IMR-90 (cell line): ENCODE measurements around the gene CENPP. TPM values are rescaled to one million over a fixed set of nuclear protein-coding genes. Genes with fewer than 3 reads are reported as not detected.

Experiments used
- ATAC-seq: fragments of 200-7000 bp; cut with Tn5 transposase; 2 replicates; pipeline ENCODE4 v1.9.1; 2020; ENCODE audit warnings: low read depth, mild to moderate bottlenecking, moderate library complexity
- BruUV-seq: library from RNA; stranded (reverse); fragments of 400-500 nt; replicated peaks from 2 replicates; lab custom pipeline; 2021; lab: Mats Ljungman, UMichigan
- CTCF ChIA-PET: fragments of 300-600 bp; formaldehyde crosslinking; extraction: SDS; loops from one replicate; lab custom pipeline; 2021; ENCODE audit warnings: antibody characterized with exemption; lab: Yijun Ruan, JAX
- POLR2A ChIA-PET: fragments of 300-600 bp; sonication (Branson Sonifier 250); formaldehyde crosslinking; loops from one replicate; lab custom pipeline; 2022; ENCODE audit warnings: antibody characterized with exemption; ENCODE audit not compliant: unreplicated experiment; lab: Charles Lee
- DNase-seq: peaks from one replicate; pipeline ENCODE4 v3.0.0; 2013
- H2AFZ ChIP-seq: replicated peaks from 2 replicates; pipeline ENCODE3; 2013; ENCODE audit warnings: low read length, mild to moderate bottlenecking; ENCODE audit not compliant: poor library complexity
- H2AK5ac ChIP-seq: 2 replicates; pipeline ENCODE4 v1.6.1; 2013; ENCODE audit warnings: low read depth, low read length, inconsistent platforms
- H2AK9ac ChIP-seq: replicated peaks from 2 replicates; pipeline ENCODE3; 2013; ENCODE audit warnings: mild to moderate bottlenecking, low read depth, low read length, moderate library complexity; ENCODE audit not compliant: poor library complexity
- H2BK120ac ChIP-seq: 2 replicates; pipeline ENCODE4 v1.6.1; 2013; ENCODE audit warnings: low read depth, low read length, inconsistent platforms
- H2BK15ac ChIP-seq: 3 replicates; pipeline ENCODE4 v1.6.1; 2013; ENCODE audit warnings: low read depth, low read length, inconsistent platforms
- H2BK20ac ChIP-seq: 2 replicates; pipeline ENCODE4 v1.6.1; 2013; ENCODE audit warnings: low read depth, mild to moderate bottlenecking, inconsistent platforms, low read length, moderate library complexity
- H2BK5ac ChIP-seq: 2 replicates; pipeline ENCODE4 v1.6.1; 2013; ENCODE audit warnings: mild to moderate bottlenecking, low read depth, low read length, inconsistent platforms; ENCODE audit not compliant: poor library complexity, severe bottlenecking
- H3K14ac ChIP-seq: replicated peaks from 2 replicates; pipeline ENCODE4 v1.6.1; 2013; ENCODE audit warnings: low read depth, low read length, inconsistent platforms
- H3K18ac ChIP-seq: 2 replicates; pipeline ENCODE4 v1.6.1; 2013; ENCODE audit warnings: low read depth, low read length, control low read depth
- H3K23ac ChIP-seq: 2 replicates; pipeline ENCODE4 v1.6.1; 2013; ENCODE audit warnings: low read depth, low read length, inconsistent platforms
- H3K27ac ChIP-seq: 2 replicates; pipeline ENCODE4 v1.5.1; 2013; ENCODE audit warnings: mild to moderate bottlenecking, control low read depth, low read length; ENCODE audit not compliant: insufficient read depth
- H3K27me3 ChIP-seq: 2 replicates; pipeline ENCODE4 v1.6.1; 2013; ENCODE audit warnings: low read length; ENCODE audit not compliant: control insufficient read depth, insufficient read depth
- H3K36me3 ChIP-seq: 2 replicates; pipeline ENCODE4 v1.6.1; 2013; ENCODE audit warnings: low read length, mixed read lengths; ENCODE audit not compliant: control insufficient read depth, insufficient read depth
- H3K4ac ChIP-seq: 2 replicates; pipeline ENCODE4 v1.6.1; 2013; ENCODE audit warnings: low read depth, low read length, inconsistent platforms
- H3K4me1 ChIP-seq: 2 replicates; pipeline ENCODE4 v1.6.1; 2013; ENCODE audit warnings: low read length, mixed read lengths; ENCODE audit not compliant: control insufficient read depth, insufficient read depth
- H3K4me2 ChIP-seq: 2 replicates; pipeline ENCODE4 v1.6.1; 2013; ENCODE audit warnings: low read depth, mild to moderate bottlenecking, control low read depth, low read length, moderate library complexity
- H3K4me3 ChIP-seq: 2 replicates; pipeline ENCODE4 v1.5.1; 2013; ENCODE audit warnings: low read depth, mild to moderate bottlenecking, control low read depth, low read length, moderate library complexity; ENCODE audit not compliant: insufficient read depth
- H3K56ac ChIP-seq: 2 replicates; pipeline ENCODE4 v1.6.1; 2013; ENCODE audit warnings: low read length, inconsistent platforms; ENCODE audit not compliant: insufficient read depth; ENCODE audit errors: extremely low read depth
- H3K79me1 ChIP-seq, 2 experiments: 2 replicates each; pipeline ENCODE4 v1.6.1; 2013; ENCODE audit warnings: low read length in 2 of 2, inconsistent platforms in 1 of 2, low read depth in 1 of 2
- H3K9ac ChIP-seq: 2 replicates; pipeline ENCODE4 v1.6.1; 2013; ENCODE audit warnings: low read depth, low read length, control low read depth
- H3K9me1 ChIP-seq: 2 replicates; pipeline ENCODE4 v1.6.1; 2013; ENCODE audit warnings: low read length, inconsistent platforms; ENCODE audit not compliant: insufficient read depth
- H3K9me3 ChIP-seq: 2 replicates; pipeline ENCODE4 v1.6.1; 2013; ENCODE audit warnings: low read length; ENCODE audit not compliant: control insufficient read depth, insufficient read depth
- H4K20me1 ChIP-seq: 2 replicates; pipeline ENCODE4 v1.6.1; 2013; ENCODE audit warnings: low read length, inconsistent platforms; ENCODE audit not compliant: insufficient read depth
- H4K5ac ChIP-seq: 2 replicates; pipeline ENCODE4 v1.6.1; 2013; ENCODE audit warnings: mild to moderate bottlenecking, low read depth, low read length, control low read depth
- H4K8ac ChIP-seq, 2 experiments: 2 replicates each; pipeline ENCODE4 v1.6.1; 2013; ENCODE audit warnings: low read depth in 2 of 2, low read length in 2 of 2, control low read depth in 1 of 2, inconsistent platforms in 1 of 2
- H4K91ac ChIP-seq: 2 replicates; pipeline ENCODE4 v1.6.1; 2013; ENCODE audit warnings: low read depth, low read length, inconsistent platforms; ENCODE audit not compliant: insufficient read depth
- CEBPB ChIP-seq: IDR thresholded peaks from 2 replicates; pipeline ENCODE4 v1.6.1; 2012; ENCODE audit warnings: low read depth, low read length, improper control_type of control experiment
- CHD1 ChIP-seq: IDR thresholded peaks from 2 replicates; pipeline ENCODE4 v1.6.1; 2012; ENCODE audit warnings: low read depth, low read length, improper control_type of control experiment
- FOS ChIP-seq: fragments of 150-350 bp; IDR thresholded peaks from 2 replicates; pipeline ENCODE4 v1.6.1; 2016; ENCODE audit warnings: low read depth, low read length
- MAFK ChIP-seq: IDR thresholded peaks from 2 replicates; pipeline ENCODE4 v1.6.1; 2012; ENCODE audit warnings: low read depth, low read length, improper control_type of control experiment
- MAZ ChIP-seq: IDR thresholded peaks from 2 replicates; pipeline ENCODE4 v1.6.1; 2012; ENCODE audit warnings: low read depth, mild to moderate bottlenecking, low read length, improper control_type of control experiment, moderate library complexity, borderline replicate concordance
- MXI1 ChIP-seq: IDR thresholded peaks from 2 replicates; pipeline ENCODE4 v1.6.1; 2012; ENCODE audit warnings: low read depth, mild to moderate bottlenecking, low read length, moderate library complexity, borderline replicate concordance
- POLR2A ChIP-seq: IDR thresholded peaks from 2 replicates; pipeline ENCODE4 v1.6.1; 2012; ENCODE audit warnings: mild to moderate bottlenecking, low read depth, low read length
- RFX5 ChIP-seq: IDR thresholded peaks from 2 replicates; pipeline ENCODE4 v1.8.0; 2012; ENCODE audit warnings: low read depth, mild to moderate bottlenecking, low read length, moderate library complexity
- USF2 ChIP-seq: fragments of 150-350 bp; IDR thresholded peaks from 2 replicates; pipeline ENCODE4 v1.6.1; 2017; ENCODE audit warnings: mild to moderate bottlenecking, antibody characterized with exemption, low read length, low read depth
- WGBS, 2 experiments: methylation state at CpG; one replicate each; pipeline versions ENCODE4 v1.1.5 to v1.1.7; 2013; ENCODE audit warnings: missing lambda C conversion rate in 2 of 2; ENCODE audit not compliant: insufficient read length in 1 of 2; ENCODE audit errors: extremely low coverage in 2 of 2; 5-methylcytosine and 5-hydroxymethylcytosine counted together
- dilution Hi-C: fragments of 300-500 bp; cut with HindIII; formaldehyde crosslinking; loops from one replicate; pipeline ENCODE4 v1.14.3; 2018; ENCODE audit warnings: low sequenced_read_pairs; ENCODE audit not compliant: unreplicated experiment
- in situ Hi-C: fragments of 300-500 bp; cut with MboI; formaldehyde crosslinking; loops from 3 replicates; pipeline ENCODE4 v1.14.3; 2019; ENCODE audit warnings: low sequenced_read_pairs, inconsistent platforms, mixed read lengths
- intact Hi-C: fragments of 100-400 bp; cut with micrococcal nuclease; formaldehyde crosslinking; loops from 2 replicates; pipeline ENCODE4 v1.10.0; 2022
- polyA plus RNA-seq, 3 experiments: library from polyadenylated mRNA; depleted of rRNA; stranded (reverse); fragments of >200 nt; gene quantifications; 2 replicates each; pipeline ENCODE4 v1.2.3, GENCODE V29; 2012; ENCODE audit warnings: low replicate concordance in 1 of 3
- total RNA-seq: library from RNA; depleted of rRNA; stranded (reverse); fragments of >200 nt; gene quantifications from 2 replicates; pipeline ENCODE4 v1.2.3, GENCODE V29; 2012

Gene CENPP
- total and polyA plus RNA-seq, 2 of the 4 experiments (the other 2 are of a cell fraction): 1.4 to 2.0 TPM

GRCh38 chr9:92496396-92497176 lies 170.8 kb downstream of the CENPP start:
- no peak overlapping the region for H2AK9ac ChIP-seq
- dilution Hi-C loops: no loop called here
- no peak overlapping the region for H3K9ac ChIP-seq
- H3K4me1 ChIP-seq: peaks cover 10% of the 10 kb centered on the region
- intact Hi-C loops: no loop called here
- no peak overlapping the region for H3K18ac ChIP-seq
- peak overlapping the region; percentile 36; the same call in 1 of the 2 replicates for H2BK20ac ChIP-seq
- no peaks in the 10 kb centered on the region for H3K36me3 ChIP-seq
- H2AK5ac ChIP-seq: no peak overlapping the region
- no peak overlapping the region for H3K4me3 ChIP-seq
- no peak overlapping the region for H3K27ac ChIP-seq
- H2BK15ac ChIP-seq: no peak overlapping the region
- no peak overlapping the region for H3K4me2 ChIP-seq
- no peaks in the 10 kb centered on the region for H4K20me1 ChIP-seq
- TF ChIP-seq CEBPB (no peak), RFX5 (no peak), FOS (no peak), POLR2A (no peak), MAFK (no peak), CHD1 (no peak), MXI1 (no peak), MAZ (no peak), USF2 (no peak)
- ATAC-seq (peak; percentile 67), DNase-seq (peak; percentile 61)
- H4K5ac ChIP-seq: no peak overlapping the region
- H2BK5ac ChIP-seq: peak overlapping the region; percentile 62
- no peak overlapping the region for H4K8ac ChIP-seq
- no peaks in the 10 kb centered on the region for H3K27me3 ChIP-seq
- ChIA-PET CTCF (interaction anchor here (0.6 kb wide), 1 partner anchor 168 kb away, joined by 3 read pairs; no protein-coding TSS in a partner anchor), POLR2A (no interaction called here)
- no peak overlapping the region for H3K4ac ChIP-seq
- no peaks in the 10 kb centered on the region for H3K79me1 ChIP-seq
- H3K9me1 ChIP-seq: 0 out of 2 replicates have a peak, but pooled peaks cover 4% of the 10 kb centered on the region
- H2AFZ ChIP-seq: no peak overlapping the region
- no peak overlapping the region for H3K23ac ChIP-seq
- in situ Hi-C loops: no loop called here
- BruUV-seq: no TSS peak
- H4K91ac ChIP-seq: no peak overlapping the region
- no peak overlapping the region for H3K14ac ChIP-seq
- no peak overlapping the region for H3K56ac ChIP-seq
- H2BK120ac ChIP-seq: no peak overlapping the region
- WGBS, 2 experiments: no CpG with 5 or more reads among the region's 5 CpGs
- no peaks in the 10 kb centered on the region for H3K9me3 ChIP-seq
